GM19043 (cell line): ENCODE results near the gene DTYMK.
"Not testable (repeated sequence)": the region's sequence is repeated elsewhere in the genome, so short reads cannot be mapped to it uniquely, and the experiment has no call there.

Experiments used
- ATAC-seq: cut with Tn5 transposase; IDR thresholded peaks from one replicate; pipeline ENCODE4 v1.9.1; 2021; ENCODE audit warnings: low read depth; ENCODE audit not compliant: unreplicated experiment

Gene DTYMK

DNA sequence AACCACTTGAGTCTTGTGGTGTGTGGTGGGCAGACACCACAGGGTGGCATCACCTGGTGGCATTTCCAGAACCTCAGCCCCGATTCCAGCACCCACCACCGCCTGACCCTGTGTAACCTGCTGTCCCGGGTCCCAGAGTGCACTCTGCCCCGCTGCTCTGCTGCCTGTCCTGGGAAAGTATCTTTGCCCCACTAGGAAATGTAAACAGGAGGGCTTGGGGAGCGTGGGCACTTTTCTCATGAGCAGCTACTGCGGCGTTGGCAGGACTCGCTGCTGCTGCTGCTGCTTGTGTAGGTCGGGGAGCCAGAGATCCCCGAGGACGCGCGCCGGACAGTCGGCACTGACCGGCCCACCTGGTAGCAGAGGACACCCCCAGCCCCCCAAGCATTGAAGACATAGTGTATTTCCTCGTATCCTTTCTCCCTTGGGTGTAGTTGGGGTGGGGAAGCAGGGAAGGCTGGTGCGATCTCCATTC, 13.4 kb downstream of the DTYMK start:
- no peak for ATAC-seq

GRCh38 chr2:241672243-241673188, 14.1 kb downstream of the DTYMK start:
- no peak for ATAC-seq

GRCh38 chr2:241671457-241672240, 15.0 kb downstream of the DTYMK start:
- ATAC-seq = no peak

DNA sequence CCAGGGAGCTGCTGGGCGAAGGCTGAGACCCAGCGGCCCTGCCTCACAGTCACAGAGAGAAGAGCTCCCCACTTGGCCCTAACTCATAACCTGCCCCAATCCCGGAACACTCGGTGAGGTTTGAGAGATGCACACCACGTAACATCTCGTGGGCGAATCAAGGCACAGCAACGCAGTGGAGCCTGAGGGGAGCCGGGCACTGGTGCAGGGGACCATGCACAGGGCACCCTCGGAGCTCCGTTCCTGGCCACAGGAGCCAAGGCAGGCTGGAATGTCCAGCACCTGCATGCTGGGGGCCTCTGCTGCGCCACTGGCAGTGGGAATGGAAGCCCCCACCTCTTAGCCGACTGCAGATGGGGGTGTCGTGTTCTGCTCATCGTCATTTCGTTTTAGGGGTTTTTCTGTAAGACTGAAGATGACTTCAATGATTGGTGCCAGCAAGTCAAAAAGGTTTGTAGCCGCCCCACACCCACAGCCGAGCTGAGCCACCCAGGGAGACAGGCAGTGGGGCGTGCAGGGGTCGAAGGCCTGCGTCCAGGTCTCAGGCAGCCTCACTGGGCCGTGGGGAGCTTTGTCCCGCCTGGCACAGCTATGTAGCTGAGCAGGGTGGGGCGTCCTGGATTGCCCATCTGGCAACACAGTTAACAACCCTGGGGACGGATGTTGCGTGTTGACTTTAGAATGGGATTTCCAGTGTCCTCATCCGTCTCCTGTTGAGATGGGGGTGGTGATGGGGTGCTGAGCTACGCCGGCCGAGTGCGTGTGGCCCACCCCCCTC, 16.1 kb downstream of the DTYMK start:
- ATAC-seq = no peak

GRCh38 chr2:241668839-241669238, 17.8 kb downstream of the DTYMK start:
- ATAC-seq = no peak

GRCh38 chr2:241668354-241668753, 18.3 kb downstream of the DTYMK start:
- no peak for ATAC-seq

GRCh38 chr2:241666627-241667400, 19.8 kb downstream of the DTYMK start:
- ATAC-seq = no peak

GRCh38 chr2:241665731-241666440, 20.7 kb downstream of the DTYMK start:
- no peak for ATAC-seq

DNA sequence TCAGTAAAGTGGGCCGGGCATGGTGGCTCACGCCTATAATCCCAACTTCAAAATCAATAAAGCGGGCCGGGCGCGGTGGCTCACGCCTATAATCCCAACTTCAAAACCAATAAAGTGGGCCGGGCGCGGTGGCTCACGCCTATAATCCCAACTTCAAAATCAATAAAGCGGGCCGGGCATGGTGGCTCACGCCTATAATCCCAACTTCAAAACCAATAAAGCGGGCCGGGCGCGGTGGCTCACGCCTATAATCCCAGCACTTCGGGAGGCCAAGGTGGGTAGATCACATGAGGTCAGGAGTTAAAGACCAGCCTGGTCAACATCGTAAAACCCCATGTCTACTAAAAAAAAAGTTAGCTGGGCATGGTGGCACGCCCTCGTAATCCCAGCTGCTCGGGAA, 23.9 kb downstream of the DTYMK start:
- not testable (repeated sequence) for ATAC-seq

GRCh38 chr2:241660593-241661213, 25.9 kb downstream of the DTYMK start:
- ATAC-seq = no peak

GRCh38 chr2:241659150-241659739, 27.4 kb downstream of the DTYMK start:
- ATAC-seq = no peak

DNA sequence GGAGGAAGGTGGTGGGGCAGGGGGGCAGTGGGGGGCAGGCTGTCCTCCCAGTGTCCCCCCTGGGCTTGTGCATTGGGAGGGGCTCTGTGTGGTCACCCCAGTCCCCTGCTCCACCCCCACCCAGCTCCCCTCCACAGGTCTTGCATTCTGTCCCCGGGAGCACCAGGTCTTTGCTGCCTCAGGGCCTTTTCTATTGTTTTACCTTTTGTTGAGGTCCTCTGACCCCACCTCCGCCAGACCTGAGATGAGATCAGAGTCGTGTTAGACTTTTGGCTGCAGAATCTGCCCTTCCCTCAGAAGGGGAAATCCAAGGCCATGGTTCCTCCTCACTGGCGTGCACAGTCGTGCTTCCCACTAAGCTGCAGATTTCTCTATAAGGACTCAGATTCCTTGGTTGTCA, 28.3 kb downstream of the DTYMK start:
- no peak for ATAC-seq

DNA sequence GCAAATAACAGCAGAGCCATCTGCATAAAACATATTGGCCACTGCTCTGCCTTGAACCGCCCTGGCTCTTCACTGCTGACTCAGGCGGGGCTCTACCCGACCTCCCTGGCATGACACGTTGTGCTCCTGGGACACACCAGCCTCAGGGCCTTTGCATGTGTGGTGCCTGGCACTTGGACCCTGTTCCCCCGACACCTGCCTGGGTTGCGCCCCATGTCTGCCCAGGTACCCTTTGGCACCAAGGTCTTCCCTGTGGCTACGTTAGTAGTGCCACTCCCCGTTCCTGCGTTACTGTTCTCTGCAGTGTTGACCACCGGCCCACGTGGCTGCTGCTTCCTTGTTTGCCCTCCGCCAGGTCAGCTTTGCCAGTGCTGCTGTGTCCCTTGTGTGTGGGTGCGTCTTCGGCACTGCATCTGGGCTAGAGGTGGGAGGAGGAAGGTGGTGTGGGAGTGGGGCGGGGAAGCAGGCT, 28.8 kb downstream of the DTYMK start:
- ATAC-seq = no peak

GRCh38 chr2:241656190-241656741, 30.3 kb downstream of the DTYMK start:
- no peak for ATAC-seq

- no peak for ATAC-seq
Measured at GRCh38 chr2:241655516-241656189, 31.0 kb downstream of the DTYMK start.

DNA sequence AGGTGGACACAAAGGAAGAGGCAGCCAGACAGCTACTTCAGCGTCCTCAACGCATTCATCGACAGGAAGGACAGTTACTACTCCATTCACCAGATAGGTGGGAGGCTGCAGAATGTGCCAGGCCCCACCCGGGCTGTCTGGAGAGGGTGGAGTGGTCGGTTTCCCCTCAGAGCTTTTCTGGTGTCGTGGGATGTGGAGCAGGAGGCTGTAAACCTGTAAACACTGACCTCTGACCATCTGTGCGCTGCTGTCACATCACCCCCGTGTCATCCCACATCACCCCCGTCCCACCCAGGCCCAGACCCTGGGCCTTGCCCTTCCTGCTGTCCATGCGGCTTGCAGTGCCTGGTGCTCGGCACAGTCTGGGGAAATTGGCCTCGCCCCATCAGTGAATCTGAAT, 32.1 kb downstream of the DTYMK start:
- ATAC-seq = no peak

- no peak for ATAC-seq
Measured at GRCh38 chr2:241653210-241653750, 33.3 kb downstream of the DTYMK start.
